K562 (cell line): ENCODE data around the gene ALG5. TPM values are rescaled to one million over a fixed set of nuclear protein-coding genes. Genes with fewer than 3 reads are reported as not detected.

Experiments used
- ATF1 ChIP-seq, 2 experiments: fragments of 450-650 bp in 1 of 2; IDR thresholded peaks; 2 replicates each; pipeline ENCODE4 v1.6.1; 2016; ENCODE audit warnings: missing compliant biosample characterization in 1 of 2, missing genetic modification characterization in 1 of 2
- FOS ChIP-seq: IDR thresholded peaks from 3 replicates; pipeline ENCODE4 v1.6.1; 2011; ENCODE audit not compliant: insufficient read length; ENCODE audit errors: extremely low read depth
- FOXA3 ChIP-seq, 2 experiments: fragments of 450-650 bp in 1 of 2; sonication (generic) in 1 of 2; formaldehyde crosslinking; IDR thresholded peaks in 1 of 2; conservative IDR thresholded peaks in 1 of 2; 2 replicates each; pipeline versions ENCODE4 v1.4.0 to v1.8.0; 2020 to 2022; ENCODE audit warnings: mild to moderate bottlenecking in 2 of 2, missing genetic modification reagents in 1 of 2
- KLF13 ChIP-seq: fragments of 450-650 bp; IDR thresholded peaks from 2 replicates; pipeline ENCODE4 v1.6.1; 2016; ENCODE audit warnings: missing genetic modification characterization, low read depth, mild to moderate bottlenecking, missing compliant biosample characterization, moderate library complexity, borderline replicate concordance
- MAFK ChIP-seq: IDR thresholded peaks from 2 replicates; pipeline ENCODE4 v1.6.1; 2011; ENCODE audit warnings: low read length, improper control_type of control experiment
- PHF8 ChIP-seq: fragments of 200-600 bp; sonication (generic); IDR thresholded peaks from 2 replicates; pipeline ENCODE4 v1.6.1; 2012; ENCODE audit warnings: mixed run types, mild to moderate bottlenecking, inconsistent platforms, low read length, moderate library complexity, borderline replicate concordance
- POLR2G ChIP-seq: fragments of 200-400 bp; formaldehyde crosslinking; IDR thresholded peaks from 2 replicates; pipeline ENCODE4 v1.6.1; 2017; ENCODE audit warnings: low read depth, mild to moderate bottlenecking, antibody characterized with exemption, low read length, moderate library complexity
- RHOXF2B ChIP-seq: fragments of 250-450 bp; sonication (Bioruptor Pico); conservative IDR thresholded peaks from 2 replicates; pipeline ENCODE4 v1.5.1; 2021
- SAFB ChIP-seq: fragments of 200-400 bp; formaldehyde crosslinking; IDR thresholded peaks from 2 replicates; pipeline ENCODE4 v1.6.1; 2017; ENCODE audit warnings: low read depth, low read length, borderline replicate concordance
- SMARCE1 ChIP-seq: fragments of 450-650 bp; IDR thresholded peaks from 2 replicates; pipeline ENCODE4 v1.7.1; 2016; ENCODE audit warnings: mild to moderate bottlenecking
- ZBED1 ChIP-seq: IDR thresholded peaks from 2 replicates; pipeline ENCODE4 v1.6.1; 2014
- ZKSCAN1 ChIP-seq: fragments of 150-350 bp; IDR thresholded peaks from 2 replicates; pipeline ENCODE4 v1.6.1; 2016; ENCODE audit warnings: low read depth, low read length
- ZNF592 ChIP-seq: fragments of 450-650 bp; IDR thresholded peaks from 2 replicates; pipeline ENCODE4 v1.6.1; 2017; ENCODE audit warnings: antibody characterized with exemption, mild to moderate bottlenecking
- ZNF699 ChIP-seq: fragments of 250-450 bp; sonication (Bioruptor Pico); IDR thresholded peaks from 2 replicates; pipeline ENCODE4 v1.8.0; 2021; ENCODE audit warnings: mild to moderate bottlenecking, moderate library complexity; ENCODE audit not compliant: insufficient replicate concordance
- ZNF785 ChIP-seq: fragments of 250-450 bp; sonication (Bioruptor Pico); IDR thresholded peaks from 2 replicates; pipeline ENCODE4 v1.4.0; 2020; ENCODE audit warnings: mild to moderate bottlenecking
- polyA plus RNA-seq, 8 experiments: library from polyadenylated mRNA; depleted of rRNA in 4 of 8; stranded (reverse) in 5 of 8; unstranded in 3 of 8; fragments of >200 nt; fragmentation: Nextera tagmentation in 2 of 8; fragmentation: Illumina TruSeq in 1 of 8; extraction: Ambion mirVana in 2 of 8; extraction: Trizol in 1 of 8; gene quantifications; 2 replicates each; pipeline versions ENCODE4 v1.2.1 to v1.2.3, GENCODE V29; 2011 to 2014; ENCODE audit warnings: inconsistent platforms in 1 of 8, missing spikeins in 1 of 8
- total RNA-seq, 7 experiments: library from RNA; depleted of rRNA in 6 of 7; stranded (reverse); fragments of >200 nt in 6 of 7; fragmentation: Illumina TruSeq in 2 of 7; extraction: Trizol in 2 of 7; gene quantifications; 2 replicates each; pipeline versions ENCODE4 v1.2.1 to v1.2.3, GENCODE V29; 2011 to 2021; ENCODE audit warnings: low replicate concordance in 1 of 7
- TF ChIP-seq, protein P1 (sequence below): sonication (generic); formaldehyde crosslinking; IDR thresholded peaks from 2 replicates; pipeline ENCODE4 v1.8.0; 2022; ENCODE audit warnings: mild to moderate bottlenecking, missing genetic modification reagents
- TF ChIP-seq, protein P2 (sequence below): sonication (generic); formaldehyde crosslinking; IDR thresholded peaks from 2 replicates; pipeline ENCODE4 v1.8.1; 2023; ENCODE audit warnings: mild to moderate bottlenecking, missing genetic modification reagents
- TF ChIP-seq, protein P3 (sequence below), 2 experiments: IDR thresholded peaks in 1 of 2; conservative IDR thresholded peaks in 1 of 2; 2 replicates each; pipeline ENCODE4 v1.6.1; 2016; ENCODE audit warnings: low read depth in 2 of 2, mild to moderate bottlenecking in 1 of 2, missing compliant biosample characterization in 1 of 2, missing genetic modification characterization in 1 of 2, moderate library complexity in 1 of 2

The ALG5 gene
- total and polyA plus RNA-seq, 9 of the 15 experiments (the other 6 are each of a cell fraction or from before 2014, with no cell fraction given) = 33.6 to 80.5 (median 48.2) TPM

- TF ChIP-seq, protein P1, sequence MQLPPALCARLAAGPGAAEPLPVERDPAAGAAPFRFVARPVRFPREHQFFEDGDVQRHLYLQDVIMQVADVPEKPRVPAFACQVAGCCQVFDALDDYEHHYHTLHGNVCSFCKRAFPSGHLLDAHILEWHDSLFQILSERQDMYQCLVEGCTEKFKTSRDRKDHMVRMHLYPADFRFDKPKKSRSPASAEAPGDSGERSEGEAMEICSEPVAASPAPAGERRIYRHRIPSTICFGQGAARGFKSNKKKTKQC (CRISPR knock-in tag) = 0 out of 2 replicates have a peak, but pooled peaks have one; percentile 62
- TF ChIP-seq SAFB (peak; percentile 65; the same call in 1 of the 2 replicates), FOS (no peak), ZBED1 (no peak), RHOXF2B (CRISPR knock-in tag) (no peak), ATF1 (CRISPR knock-in tag; IDR thresholded peaks at IDR 0.05) (no peak), ATF1 (tag; IDR thresholded peaks at IDR 0.05) (peak; percentile 60), MAFK (no peak), POLR2G (peak; percentile 96), PHF8 (peak; percentile 86), ZNF592 (peak; percentile 25; the same call in 1 of the 2 replicates), KLF13 (no peak; the same call in 1 of the 2 replicates), SMARCE1 (no peak), ZKSCAN1 (0 out of 2 replicates have a peak, but pooled peaks have one; percentile 28), ZNF785 (CRISPR knock-in tag) (no peak), ZNF699 (CRISPR knock-in tag) (no peak), FOXA3 (CRISPR knock-in tag; conservative IDR thresholded peaks at IDR 0.05 in 1 of 2, IDR thresholded peaks at IDR 0.05 in 1 of 2) (no peak)
- TF ChIP-seq, protein P2, sequence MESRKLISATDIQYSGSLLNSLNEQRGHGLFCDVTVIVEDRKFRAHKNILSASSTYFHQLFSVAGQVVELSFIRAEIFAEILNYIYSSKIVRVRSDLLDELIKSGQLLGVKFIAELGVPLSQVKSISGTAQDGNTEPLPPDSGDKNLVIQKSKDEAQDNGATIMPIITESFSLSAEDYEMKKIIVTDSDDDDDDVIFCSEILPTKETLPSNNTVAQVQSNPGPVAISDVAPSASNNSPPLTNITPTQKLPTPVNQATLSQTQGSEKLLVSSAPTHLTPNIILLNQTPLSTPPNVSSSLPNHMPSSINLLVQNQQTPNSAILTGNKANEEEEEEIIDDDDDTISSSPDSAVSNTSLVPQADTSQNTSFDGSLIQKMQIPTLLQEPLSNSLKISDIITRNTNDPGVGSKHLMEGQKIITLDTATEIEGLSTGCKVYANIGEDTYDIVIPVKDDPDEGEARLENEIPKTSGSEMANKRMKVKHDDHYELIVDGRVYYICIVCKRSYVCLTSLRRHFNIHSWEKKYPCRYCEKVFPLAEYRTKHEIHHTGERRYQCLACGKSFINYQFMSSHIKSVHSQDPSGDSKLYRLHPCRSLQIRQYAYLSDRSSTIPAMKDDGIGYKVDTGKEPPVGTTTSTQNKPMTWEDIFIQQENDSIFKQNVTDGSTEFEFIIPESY (CRISPR knock-in tag) = peak; percentile 32; the same call in 1 of the 2 replicates
- TF ChIP-seq, protein P3, sequence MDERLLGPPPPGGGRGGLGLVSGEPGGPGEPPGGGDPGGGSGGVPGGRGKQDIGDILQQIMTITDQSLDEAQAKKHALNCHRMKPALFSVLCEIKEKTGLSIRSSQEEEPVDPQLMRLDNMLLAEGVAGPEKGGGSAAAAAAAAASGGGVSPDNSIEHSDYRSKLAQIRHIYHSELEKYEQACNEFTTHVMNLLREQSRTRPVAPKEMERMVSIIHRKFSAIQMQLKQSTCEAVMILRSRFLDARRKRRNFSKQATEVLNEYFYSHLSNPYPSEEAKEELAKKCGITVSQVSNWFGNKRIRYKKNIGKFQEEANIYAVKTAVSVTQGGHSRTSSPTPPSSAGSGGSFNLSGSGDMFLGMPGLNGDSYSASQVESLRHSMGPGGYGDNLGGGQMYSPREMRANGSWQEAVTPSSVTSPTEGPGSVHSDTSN (CRISPR knock-in tag; IDR thresholded peaks at IDR 0.05; ENCODE audit: low read depth) = no peak
- TF ChIP-seq, protein P3 (tag; conservative IDR thresholded peaks at IDR 0.05; ENCODE audit: low read depth) = no peak
Measured at GRCh38 chr13:36999054-36999714, at the start of gene ALG5 (continued).
